Measurements from ENCODE around the gene AFF1. TPM values are rescaled to one million over a fixed set of nuclear protein-coding genes. Genes with fewer than 3 reads are reported as not detected.

AFF1 gene
- total RNA-seq, 1 experiment from 2014 or later: 23.9 TPM

- TF ChIP-seq POLR2AphosphoS5 (IDR thresholded peaks at IDR 0.05; ENCODE audit: low read depth, low read length): no peak
- no peak for TF ChIP-seq REST (IDR thresholded peaks at IDR 0.05; ENCODE audit: insufficient read depth in 1 of 2, low read depth in 2 of 2, low read length in 1 of 2)
- no peak for TF ChIP-seq TCF7L2 (IDR thresholded peaks at IDR 0.05; ENCODE audit: low read depth, low read length)
- no peak for TF ChIP-seq SIN3A (IDR thresholded peaks at IDR 0.05; ENCODE audit: borderline replicate concordance, insufficient read depth, low read depth, low read length)
- TF ChIP-seq CTCF (IDR thresholded peaks at IDR 0.05): no peak
- Histone ChIP-seq H3K4me3 (ENCODE audit: low read depth in 2 of 2, low read length in 2 of 2) (no peak overlapping the region), H3K27ac (ENCODE audit: low read length) (no peak overlapping the region), H3K9me3 (ENCODE audit: control insufficient read depth, insufficient read depth, low read depth, low read length) (no peaks in the 10 kb centered on the region), H3K36me3 (ENCODE audit: control insufficient read depth, insufficient read depth, low read length) (no peaks in the 10 kb centered on the region), H3K4me1 (ENCODE audit: control insufficient read depth, insufficient read depth, low read length) (no peaks in the 10 kb centered on the region), H3K27me3 (ENCODE audit: control insufficient read depth, insufficient read depth, low read length) (no peaks in the 10 kb centered on the region)
- BruUV-seq (replicated peaks): no TSS peak
- ATAC-seq (no peak), DNase-seq (ENCODE audit: low read depth, low spot score) (no peak)
- intact Hi-C loops (cut with micrococcal nuclease; ENCODE audit: unreplicated experiment): no loop called here
- in situ Hi-C loops (cut with HindIII; ENCODE audit: low pct_unique_long_range_greater_than_20kb, low sequenced_read_pairs): no loop called here
- ChIA-PET CTCF (no interaction called here), POLR2A (interaction anchor here (0.7 kb wide), 1 partner anchor 19 kb away, joined by 3 read pairs; no protein-coding TSS in a partner anchor)
These were observed 64.4 kb downstream of the AFF1 start for GRCh38 chr4:86999136-86999643.

GRCh38 chr4:87002682-87003043 is 67.9 kb downstream of the AFF1 start:
- no peaks in the 10 kb centered on the region; the same call in 1 of the 2 replicates for H3K4me1 ChIP-seq (ENCODE audit: control insufficient read depth, insufficient read depth, low read length)
- no peak for DNase-seq (ENCODE audit: low read depth, low spot score)
- intact Hi-C loops (cut with micrococcal nuclease; ENCODE audit: unreplicated experiment): no loop called here
- H3K27me3 ChIP-seq (ENCODE audit: control insufficient read depth, insufficient read depth, low read length): no peaks in the 10 kb centered on the region
- H3K36me3 ChIP-seq (ENCODE audit: control insufficient read depth, insufficient read depth, low read length): no peaks in the 10 kb centered on the region; the same call in 1 of the 2 replicates
- no peak overlapping the region for H3K27ac ChIP-seq (ENCODE audit: low read length)
- POLR2A ChIA-PET: no interaction called here
- TF ChIP-seq CTCF (IDR thresholded peaks at IDR 0.05): no peak
- no TSS peak for BruUV-seq (replicated peaks)
- CTCF ChIA-PET: no interaction called here
- in situ Hi-C loops (cut with HindIII; ENCODE audit: low pct_unique_long_range_greater_than_20kb, low sequenced_read_pairs): no loop called here
- H3K4me3 ChIP-seq (ENCODE audit: low read depth in 2 of 2, low read length in 2 of 2): no peak overlapping the region
- no peaks in the 10 kb centered on the region for H3K9me3 ChIP-seq (ENCODE audit: control insufficient read depth, insufficient read depth, low read depth, low read length)
- ATAC-seq: no peak

All from Panc1 (cell line).